M059J (cell line): ENCODE measurements around the gene THSD7B. TPM values are rescaled to one million over a fixed set of nuclear protein-coding genes. Genes with fewer than 3 reads are reported as not detected.

Experiments used
- DNase-seq: peaks from one replicate; pipeline ENCODE4 v3.0.0-alpha.2; 2012; ENCODE audit warnings: low read depth
- total RNA-seq: library from RNA; depleted of rRNA; stranded (reverse); fragments of >200 nt; shearing (Covaris generic); gene quantifications from 2 replicates; pipeline ENCODE4 v1.2.3, GENCODE V29; 2014

The THSD7B gene
- total RNA-seq, 1 experiment from 2014 or later, result 0.05 TPM

GRCh38 chr2:136818839-136819238 is 53.5 kb downstream of the THSD7B start:
- DNase-seq, result no peak

GRCh38 chr2:136823291-136823690 is 57.9 kb downstream of the THSD7B start:
- no peak for DNase-seq

DNA sequence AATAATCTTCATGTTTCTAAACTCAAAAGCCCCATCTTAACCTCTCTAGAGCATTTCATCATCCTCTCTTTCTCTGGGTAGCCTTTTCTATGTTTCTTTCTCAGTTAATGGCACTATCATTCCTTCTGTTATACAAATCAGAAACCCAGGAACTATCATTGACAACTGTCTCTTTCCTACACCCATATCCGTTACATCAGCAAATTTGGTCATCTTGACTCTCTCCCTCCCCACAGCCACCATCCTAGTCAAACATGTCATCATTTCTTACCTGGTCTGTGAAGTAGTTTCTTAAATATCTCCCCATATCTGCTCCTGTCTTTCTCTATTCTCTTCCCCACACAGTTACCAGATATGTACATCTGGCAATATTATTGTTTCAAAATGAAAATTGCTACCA is 62.8 kb downstream of the THSD7B start:
- no peak for DNase-seq

DNA sequence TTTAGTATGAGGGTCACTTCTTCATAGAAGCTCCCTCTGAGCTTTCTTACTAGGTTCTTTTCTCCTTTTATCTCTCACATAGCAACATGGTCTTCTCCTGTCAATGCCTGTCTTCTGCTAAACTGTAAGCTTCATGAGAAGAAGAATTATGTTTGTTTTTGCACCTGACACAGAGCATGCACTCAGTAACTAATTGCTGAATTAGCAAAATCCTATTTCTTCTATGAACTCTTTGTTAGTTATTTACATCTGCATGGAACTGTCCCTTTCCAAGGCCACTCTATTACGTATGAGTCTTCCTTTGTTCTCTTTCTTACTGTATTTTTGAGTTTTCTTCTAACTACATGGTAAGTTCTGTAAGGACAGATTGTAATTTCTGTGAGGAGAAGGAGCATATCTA is 63.4 kb downstream of the THSD7B start:
- DNase-seq, result no peak

GRCh38 chr2:136844546-136844945 is 79.2 kb downstream of the THSD7B start:
- no peak for DNase-seq

GRCh38 chr2:136858656-136859055 is 93.3 kb downstream of the THSD7B start:
- no peak for DNase-seq

DNA sequence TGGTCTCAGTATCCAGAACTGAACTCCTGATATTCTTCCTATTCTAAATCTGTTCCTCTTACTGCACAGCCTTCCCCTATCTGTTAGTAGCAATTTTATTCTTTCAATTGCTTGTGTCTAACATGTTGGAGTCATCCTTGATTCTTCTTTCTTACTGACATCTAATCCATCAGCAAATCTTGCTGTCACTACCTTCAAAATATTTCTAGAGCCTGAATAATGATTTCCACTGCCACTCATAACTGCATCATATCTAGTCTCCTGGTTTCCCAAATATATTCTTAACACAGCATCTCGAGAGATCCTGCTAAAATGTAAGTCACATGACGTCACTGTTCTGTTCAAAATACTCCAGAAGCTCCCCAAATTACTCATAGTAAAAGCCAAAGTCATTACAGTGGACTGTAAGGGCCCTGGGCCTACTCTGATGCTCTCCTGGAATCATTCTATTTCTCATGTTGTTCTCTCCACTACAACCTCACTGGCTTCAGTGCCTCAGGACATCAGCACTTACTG is 95.2 kb downstream of the THSD7B start:
- DNase-seq, result no peak

GRCh38 chr2:136863468-136863867 is 98.1 kb downstream of the THSD7B start:
- no peak for DNase-seq

DNA sequence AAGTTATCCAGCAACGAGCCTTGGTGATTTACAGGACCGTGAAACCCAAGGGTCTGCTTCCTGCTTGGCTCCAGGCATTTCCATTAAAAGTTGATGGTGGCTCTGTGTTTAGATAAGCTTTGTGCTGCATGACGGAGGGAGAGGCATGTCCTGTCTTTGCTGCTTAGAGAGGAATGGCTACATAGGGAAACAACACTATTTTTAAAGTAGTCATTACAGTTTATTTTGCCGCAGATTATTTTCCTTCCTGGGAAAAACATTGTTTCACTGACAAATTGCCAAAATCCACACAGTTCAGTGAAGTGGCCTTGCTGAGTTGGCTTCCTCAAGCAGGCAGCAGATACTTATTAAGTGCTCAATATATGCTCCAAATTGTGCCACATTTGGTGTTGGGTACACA is 98.5 kb downstream of the THSD7B start:
- no peak for DNase-seq

DNA sequence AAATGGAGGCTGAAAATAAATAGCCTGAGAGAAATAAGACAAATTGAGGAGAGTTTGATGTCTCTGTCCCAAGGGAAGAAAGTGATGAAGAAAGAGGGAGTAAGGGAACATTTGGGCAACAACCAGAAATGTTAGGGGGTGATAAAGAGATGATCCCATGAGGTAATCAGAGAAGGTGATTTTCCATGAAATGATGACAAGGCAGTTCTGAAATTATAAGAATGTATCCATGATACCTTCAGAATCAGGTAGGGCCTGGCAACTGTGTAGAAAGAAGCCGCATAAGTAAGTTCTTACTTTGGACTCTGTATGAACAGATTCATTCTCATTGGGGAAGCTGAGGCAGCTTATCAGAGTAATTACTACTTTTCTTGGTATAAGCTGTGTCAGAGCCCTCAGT is 106.1 kb downstream of the THSD7B start:
- DNase-seq, result no peak

DNA sequence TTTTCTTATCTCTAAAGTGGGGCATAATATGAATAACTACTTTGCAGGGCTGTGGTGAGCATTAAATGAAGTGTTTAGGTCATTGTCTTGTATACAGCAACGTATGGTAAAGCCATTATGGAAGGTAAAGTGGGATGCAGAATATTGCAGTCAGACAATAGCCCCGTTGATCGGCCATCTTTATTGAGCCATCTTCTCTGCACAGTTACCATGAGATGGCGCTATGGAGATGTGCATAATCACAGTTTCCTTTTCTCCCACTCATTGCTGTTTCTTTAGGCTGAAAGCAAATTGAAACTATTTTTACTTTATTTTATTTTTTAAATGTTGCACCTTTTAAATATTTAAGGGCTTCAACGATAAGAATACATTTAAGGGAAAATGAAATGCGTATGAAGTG is 108.9 kb downstream of the THSD7B start:
- DNase-seq, result peak; percentile 9

GRCh38 chr2:136891100-136891499 is 125.8 kb downstream of the THSD7B start:
- DNase-seq, result no peak

- no peak for DNase-seq
Measured at GRCh38 chr2:136894007-136894634, 128.8 kb downstream of the THSD7B start.

- DNase-seq, result no peak
Measured at GRCh38 chr2:136901732-136902131, 136.4 kb downstream of the THSD7B start.

- DNase-seq, result no peak
Measured at GRCh38 chr2:136905779-136906178, 140.4 kb downstream of the THSD7B start.

GRCh38 chr2:136909777-136910176 is 144.4 kb downstream of the THSD7B start:
- no peak for DNase-seq

DNA sequence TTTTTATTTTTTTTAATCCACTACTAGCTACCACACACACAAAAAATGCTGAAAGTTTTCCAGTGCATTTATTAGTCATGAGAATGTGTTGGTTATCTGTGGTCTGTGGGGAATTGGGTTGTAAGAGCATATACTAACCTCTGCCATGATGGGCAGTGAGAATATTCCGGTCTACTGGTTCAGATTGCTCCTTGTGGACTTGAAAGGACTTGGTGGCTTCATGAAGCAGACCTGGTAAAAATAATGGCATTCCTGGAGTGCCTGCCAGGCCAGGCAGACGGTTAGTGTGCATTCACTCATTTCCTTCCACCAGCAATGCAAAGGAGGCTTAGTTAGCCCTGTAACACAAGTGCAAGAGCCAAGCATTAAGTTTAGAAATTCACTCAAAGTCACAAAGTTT is 150.8 kb downstream of the THSD7B start:
- no peak for DNase-seq

DNA sequence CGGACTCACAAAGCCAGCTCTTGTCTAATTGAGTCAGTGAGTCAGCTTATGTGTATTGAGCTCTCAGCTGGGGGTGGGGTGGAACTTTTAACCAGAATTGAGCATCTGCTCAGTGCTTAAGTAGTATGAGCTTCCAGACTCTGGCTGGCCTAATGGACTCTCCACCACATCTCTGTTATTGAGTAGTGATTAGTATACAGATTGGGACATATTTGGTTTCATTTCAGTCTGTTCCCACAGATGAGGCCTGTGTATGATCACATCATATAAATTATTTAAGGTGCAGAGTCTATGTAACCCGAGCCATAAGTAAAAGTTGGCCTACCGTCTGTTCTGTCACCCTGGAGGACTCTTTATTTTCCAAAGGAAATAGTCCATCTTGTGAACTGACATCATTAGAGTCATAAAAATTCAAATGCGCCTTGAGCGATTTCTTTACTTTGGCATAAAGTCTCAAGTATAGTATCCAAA is 152.1 kb downstream of the THSD7B start:
- no peak for DNase-seq

DNA sequence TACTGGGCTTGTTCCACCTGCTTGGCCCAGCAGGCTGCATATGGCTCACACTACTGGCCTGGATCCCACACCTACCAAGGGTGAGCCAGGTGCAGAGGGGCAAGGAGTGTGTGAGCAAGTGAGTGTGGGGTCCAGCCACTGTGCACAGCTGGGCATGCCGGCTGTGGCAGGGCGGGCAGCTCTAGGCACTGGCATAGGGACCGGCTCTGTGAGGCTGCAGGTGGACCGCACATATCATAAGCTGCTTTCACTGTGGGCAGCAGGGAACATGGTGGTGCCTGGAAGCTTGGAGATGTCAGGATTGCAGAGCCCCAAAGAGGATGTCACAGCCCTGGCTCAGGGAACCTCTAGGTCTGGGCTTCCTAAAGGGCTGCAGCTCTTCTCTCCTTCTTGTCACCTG is 154.3 kb downstream of the THSD7B start:
- DNase-seq, result no peak

GRCh38 chr2:136920652-136921333 is 155.4 kb downstream of the THSD7B start:
- no peak for DNase-seq

DNA sequence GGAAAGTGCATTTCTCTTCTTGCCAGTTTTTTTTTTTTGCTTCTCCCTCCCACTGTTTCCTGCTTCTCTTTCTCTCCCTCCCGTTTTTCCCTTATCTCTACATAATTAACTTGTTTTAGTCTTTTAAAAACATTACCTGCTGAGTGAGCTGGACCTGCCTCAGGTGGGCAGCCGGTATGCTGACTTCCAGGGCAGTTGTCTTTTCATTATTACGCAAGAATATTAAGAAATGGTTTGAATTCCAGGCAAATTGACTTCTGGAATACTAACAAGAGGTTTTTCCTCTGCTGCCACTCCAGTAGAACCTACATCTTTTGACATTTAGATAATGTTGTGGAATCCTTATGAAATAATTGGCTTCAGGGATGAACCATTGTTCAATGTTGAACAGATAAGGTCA is 161.8 kb downstream of the THSD7B start:
- no peak for DNase-seq

GRCh38 chr2:136929531-136929930 is 164.2 kb downstream of the THSD7B start:
- no peak for DNase-seq

DNA sequence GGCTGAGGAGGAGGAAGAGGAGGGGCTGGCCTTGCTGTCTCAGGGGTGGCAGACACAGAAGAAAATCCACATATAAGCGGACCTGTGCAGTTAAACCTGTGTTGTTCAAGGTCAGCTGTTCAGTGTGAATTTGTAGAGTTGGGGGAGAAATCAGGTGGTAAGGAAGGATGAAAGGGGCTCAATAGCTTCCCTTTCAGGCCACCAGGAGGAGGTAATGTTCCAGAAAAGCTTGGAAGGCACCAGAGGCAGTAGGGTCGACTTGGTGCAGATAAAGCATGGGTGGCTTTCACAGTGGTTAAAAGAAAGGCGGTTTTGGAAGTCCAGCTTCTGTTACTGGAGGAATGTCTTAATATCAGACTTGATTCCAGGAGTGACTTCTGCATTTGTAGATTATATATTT is 167.4 kb downstream of the THSD7B start:
- peak; percentile 1 for DNase-seq
